Suprapubic skin (tissue), 4 donors: Measurements from ENCODE around the gene ZNF423. TPM values are rescaled to one million over a fixed set of nuclear protein-coding genes. Genes with fewer than 3 reads are reported as not detected.

Experiments used
- DNase-seq, 2 donors: peaks; one replicate each; pipeline ENCODE4 v3.0.0-alpha.2; 2019; ENCODE audit warnings: low spot score in 2 of 2
- H3K27ac ChIP-seq: fragments of 200-600 bp; sonication (generic); one replicate; pipeline ENCODE4 v1.5.1; 2019
- H3K27me3 ChIP-seq: fragments of 200-600 bp; sonication (generic); one replicate; pipeline ENCODE4 v1.5.1; 2019
- H3K36me3 ChIP-seq: fragments of 200-600 bp; sonication (generic); one replicate; pipeline ENCODE4 v1.5.1; 2019
- H3K4me1 ChIP-seq: fragments of 200-600 bp; sonication (generic); one replicate; pipeline ENCODE4 v1.5.1; 2019
- H3K4me3 ChIP-seq: fragments of 200-600 bp; sonication (generic); one replicate; pipeline ENCODE4 v1.5.1; 2019; ENCODE audit warnings: mild to moderate bottlenecking
- H3K9me3 ChIP-seq: fragments of 200-600 bp; sonication (generic); one replicate; pipeline ENCODE4 v1.5.1; 2019
- CTCF ChIP-seq, 2 donors: fragments of 200-600 bp in 1 of 2; fragments of 450-650 bp in 1 of 2; sonication (generic) in 1 of 2; IDR thresholded peaks; one replicate each; pipeline ENCODE4 v1.5.1; 2016 to 2019; ENCODE audit warnings: antibody characterized with exemption in 2 of 2, mild to moderate bottlenecking in 1 of 2, moderate library complexity in 1 of 2
- EP300 ChIP-seq: sonication (generic); formaldehyde crosslinking; IDR thresholded peaks from one replicate; pipeline ENCODE4 v1.6.1; 2017; ENCODE audit warnings: antibody characterized with exemption
- POLR2A ChIP-seq, 2 donors: fragments of 450-650 bp; IDR thresholded peaks; one replicate each; pipeline ENCODE4 v1.6.1; 2017; ENCODE audit warnings: antibody characterized with exemption in 2 of 2, mild to moderate bottlenecking in 2 of 2, moderate library complexity in 2 of 2
- POLR2AphosphoS5 ChIP-seq, 3 donors: sonication (generic); formaldehyde crosslinking; IDR thresholded peaks; one replicate each; pipeline ENCODE4 v1.6.1; 2017; ENCODE audit warnings: antibody characterized with exemption in 3 of 3
- whole genome bisulfite sequencing: methylation state at CpG from one replicate; pipeline ENCODE4 v1.1.5; 2018; 5-methylcytosine and 5-hydroxymethylcytosine counted together
- total RNA-seq, 4 donors: library from RNA; depleted of rRNA; stranded (reverse); fragments of >200 nt; gene quantifications; one replicate each; pipeline ENCODE4 v1.1.0, GENCODE V29; 2016

The ZNF423 gene
- total RNA-seq, 4 donors from 2014 or later, result 1.3 to 5.3 (median 1.9) TPM

GRCh38 chr16:49520492-49521038 lies 335.3 kb downstream of the ZNF423 start:
- DNase-seq, result no peak
- 77% methylated on average over 8 of the region's 8 CpGs for WGBS
- Histone ChIP-seq H3K9me3 (no peaks in the 10 kb centered on the region), H3K27me3 (no peaks in the 10 kb centered on the region), H3K4me1 (no peaks in the 10 kb centered on the region), H3K27ac (no peak overlapping the region), H3K36me3 (no peaks in the 10 kb centered on the region), H3K4me3 (no peak overlapping the region)
- TF ChIP-seq EP300 (no peak), POLR2A (IDR thresholded peaks at IDR 0.05) (no peak), CTCF (IDR thresholded peaks at IDR 0.05) (no peak), POLR2AphosphoS5 (IDR thresholded peaks at IDR 0.05) (no peak)

GRCh38 chr16:49519741-49520140 lies 336.2 kb downstream of the ZNF423 start:
- Histone ChIP-seq H3K4me1 (peaks cover under 1% of the 10 kb centered on the region), H3K9me3 (no peaks in the 10 kb centered on the region), H3K36me3 (no peaks in the 10 kb centered on the region), H3K4me3 (no peak overlapping the region), H3K27ac (no peak overlapping the region), H3K27me3 (no peaks in the 10 kb centered on the region)
- no peak for DNase-seq
- 86% methylated on average over 4 of the region's 4 CpGs for WGBS
- TF ChIP-seq CTCF (IDR thresholded peaks at IDR 0.05) (no peak), EP300 (no peak), POLR2A (IDR thresholded peaks at IDR 0.05) (no peak), POLR2AphosphoS5 (IDR thresholded peaks at IDR 0.05) (no peak)

GRCh38 chr16:49519008-49519656 lies 336.8 kb downstream of the ZNF423 start:
- H3K36me3 ChIP-seq, result no peaks in the 10 kb centered on the region
- no peaks in the 10 kb centered on the region for H3K9me3 ChIP-seq
- no peaks in the 10 kb centered on the region for H3K27me3 ChIP-seq
- no peak overlapping the region for H3K27ac ChIP-seq
- TF ChIP-seq POLR2A (IDR thresholded peaks at IDR 0.05), result no peak
- 88% methylated on average over 7 of the region's 7 CpGs for WGBS
- DNase-seq, result no peak
- H3K4me3 ChIP-seq, result no peak overlapping the region
- H3K4me1 ChIP-seq, result peaks cover 7% of the 10 kb centered on the region

- no peak for DNase-seq
- no peaks in the 10 kb centered on the region for H3K27me3 ChIP-seq
- 78% methylated on average over 6 of the region's 8 CpGs for WGBS
These were observed 339.4 kb downstream of the ZNF423 start for GRCh38 chr16:49516382-49517036.

GRCh38 chr16:49515861-49516260 lies 340.1 kb downstream of the ZNF423 start:
- Histone ChIP-seq H3K9me3 (no peaks in the 10 kb centered on the region), H3K27me3 (no peaks in the 10 kb centered on the region), H3K4me1 (peaks cover 7% of the 10 kb centered on the region), H3K4me3 (no peak overlapping the region), H3K36me3 (no peaks in the 10 kb centered on the region), H3K27ac (no peak overlapping the region)
- no peak for DNase-seq
- 96% methylated on average over 9 of the region's 12 CpGs for WGBS
- TF ChIP-seq POLR2AphosphoS5 (IDR thresholded peaks at IDR 0.05) (no peak), CTCF (IDR thresholded peaks at IDR 0.05) (no peak), EP300 (no peak), POLR2A (IDR thresholded peaks at IDR 0.05) (no peak)

More at GRCh38 chr16:49516382-49517036, 339.4 kb downstream of the ZNF423 start:
- H3K36me3 ChIP-seq, result no peaks in the 10 kb centered on the region
- no peak overlapping the region for H3K27ac ChIP-seq
- H3K9me3 ChIP-seq, result no peaks in the 10 kb centered on the region
- peaks cover 7% of the 10 kb centered on the region for H3K4me1 ChIP-seq
- no peak overlapping the region for H3K4me3 ChIP-seq
- no peak for TF ChIP-seq CTCF (IDR thresholded peaks at IDR 0.05)
- TF ChIP-seq EP300, result no peak
- no peak for TF ChIP-seq POLR2AphosphoS5 (IDR thresholded peaks at IDR 0.05)
- no peak for TF ChIP-seq POLR2A (IDR thresholded peaks at IDR 0.05)
